Fibroblast of skin of right biceps (primary cell): Measurements from ENCODE around the gene FGD5.
A peak's percentile ranks its signal among the peaks of the same experiment; 100 is the strongest.

ENCODE experiments used
- DNase-seq: peaks from one replicate; pipeline ENCODE4 v3.0.0-alpha.2; 2013

The FGD5 gene

GRCh38 chr3:14858105-14858504, 39.3 kb downstream of the FGD5 start:
- DNase-seq, result no peak

GRCh38 chr3:14859880-14860279, 41.1 kb downstream of the FGD5 start:
- DNase-seq, result no peak

- no peak for DNase-seq
Measured at GRCh38 chr3:14861031-14861430, 42.3 kb downstream of the FGD5 start.

GRCh38 chr3:14861446-14862302, 42.9 kb downstream of the FGD5 start:
- no peak for DNase-seq

DNA sequence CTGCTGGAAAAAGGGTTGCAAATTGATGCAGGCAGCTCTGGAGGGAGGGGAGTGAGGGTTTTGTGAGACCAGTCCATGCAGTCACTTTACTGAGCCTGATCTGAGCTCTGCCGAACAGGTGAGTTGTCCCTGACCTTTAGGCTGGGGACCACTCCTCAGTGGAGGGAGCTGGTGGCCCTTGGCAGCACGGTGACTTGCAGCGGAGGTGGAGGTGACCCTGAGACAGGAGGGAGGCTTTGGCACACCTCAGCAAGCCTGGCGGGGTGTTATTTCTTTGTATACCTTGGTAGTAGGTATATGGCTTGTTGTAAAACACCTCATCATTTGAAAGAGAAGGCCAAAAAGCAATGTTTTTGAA, 43.5 kb downstream of the FGD5 start:
- DNase-seq, result no peak

DNA sequence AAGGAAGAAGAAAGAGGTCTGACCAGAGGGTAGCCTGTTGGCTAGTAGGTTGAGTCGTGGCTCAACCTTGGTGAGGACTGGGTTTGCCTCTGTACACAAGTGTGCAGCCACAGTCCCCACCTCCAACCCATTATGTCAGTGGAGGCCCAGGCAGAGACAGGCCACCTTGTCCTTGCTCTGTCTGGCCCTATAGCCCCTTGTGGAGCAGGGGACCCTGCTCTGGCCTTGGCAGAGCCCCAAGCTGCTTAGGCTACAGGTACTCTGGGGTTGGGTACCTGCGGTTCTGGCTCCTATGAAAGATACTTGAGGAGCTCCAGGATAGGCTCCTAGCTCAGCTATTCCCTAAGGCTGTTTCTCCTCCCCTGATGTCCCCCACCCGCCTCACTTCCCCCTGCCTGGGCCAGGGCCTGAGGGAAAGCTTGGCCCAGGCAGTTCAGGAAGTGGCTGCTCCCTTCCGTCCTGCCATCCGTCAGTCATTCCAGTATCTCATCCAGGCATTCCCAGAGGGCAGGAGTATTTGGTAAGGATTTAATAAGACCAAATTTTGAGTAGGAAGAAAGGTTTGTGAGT, 44.0 kb downstream of the FGD5 start:
- DNase-seq, result no peak

DNA sequence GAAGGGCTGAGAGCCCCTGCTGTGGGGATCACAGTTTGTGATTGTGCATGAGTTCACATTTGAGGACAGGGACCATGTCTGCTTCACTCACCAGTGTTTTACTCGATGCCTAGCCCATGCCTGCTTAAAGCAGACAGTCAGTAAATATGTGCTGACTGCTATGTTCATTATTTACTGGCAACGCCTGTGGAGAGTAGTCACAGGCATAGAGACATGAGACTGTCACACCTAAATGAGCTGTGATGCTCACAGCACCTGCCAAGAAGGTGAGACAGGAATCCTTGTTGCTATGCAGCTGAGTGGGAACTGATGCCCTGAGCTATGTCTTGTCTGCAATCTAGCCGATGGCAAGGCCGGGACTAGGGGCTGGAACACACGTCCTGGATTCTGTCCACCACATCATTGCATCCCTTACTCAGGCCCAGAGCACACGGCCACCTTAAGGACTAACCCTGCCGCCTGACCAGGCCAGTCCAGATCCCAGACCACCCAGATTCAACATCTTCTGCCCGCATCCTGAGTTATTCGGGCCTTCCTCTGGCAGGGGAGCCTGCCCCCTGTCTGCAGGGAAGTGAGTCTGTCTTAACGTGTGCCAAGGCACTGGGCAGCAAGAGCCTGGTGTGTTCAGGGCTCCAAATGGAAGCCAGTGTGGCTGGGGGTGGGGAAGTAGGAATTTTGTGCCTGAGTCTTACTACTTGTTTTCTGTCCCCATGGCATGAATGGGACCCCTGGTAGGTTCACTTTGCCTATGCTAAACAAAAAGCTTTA, 44.8 kb downstream of the FGD5 start:
- DNase-seq, result no peak

GRCh38 chr3:14864131-14864530, 45.4 kb downstream of the FGD5 start:
- no peak for DNase-seq

DNA sequence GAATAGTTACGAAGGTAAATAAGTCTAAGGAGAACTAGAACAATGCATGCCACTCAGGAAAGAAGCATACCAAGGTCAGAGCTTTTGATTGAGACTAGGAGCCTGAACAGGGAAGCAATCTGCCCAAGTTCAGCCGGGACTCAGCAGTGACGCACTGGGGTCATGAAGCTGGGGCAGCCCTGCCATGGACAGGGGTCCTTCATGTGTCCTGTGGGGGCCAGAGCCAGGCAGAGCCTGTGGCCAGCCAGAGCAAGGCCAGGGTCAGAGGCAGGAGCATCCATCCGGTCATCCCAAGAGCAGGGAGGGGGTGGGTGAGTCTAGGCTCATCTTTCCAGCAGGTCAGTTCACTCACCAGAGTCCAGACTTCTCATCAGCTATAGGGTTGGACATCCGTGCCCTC, 47.9 kb downstream of the FGD5 start:
- DNase-seq, result no peak

- DNase-seq, result no peak
Measured at GRCh38 chr3:14867936-14868570, 49.3 kb downstream of the FGD5 start.

DNA sequence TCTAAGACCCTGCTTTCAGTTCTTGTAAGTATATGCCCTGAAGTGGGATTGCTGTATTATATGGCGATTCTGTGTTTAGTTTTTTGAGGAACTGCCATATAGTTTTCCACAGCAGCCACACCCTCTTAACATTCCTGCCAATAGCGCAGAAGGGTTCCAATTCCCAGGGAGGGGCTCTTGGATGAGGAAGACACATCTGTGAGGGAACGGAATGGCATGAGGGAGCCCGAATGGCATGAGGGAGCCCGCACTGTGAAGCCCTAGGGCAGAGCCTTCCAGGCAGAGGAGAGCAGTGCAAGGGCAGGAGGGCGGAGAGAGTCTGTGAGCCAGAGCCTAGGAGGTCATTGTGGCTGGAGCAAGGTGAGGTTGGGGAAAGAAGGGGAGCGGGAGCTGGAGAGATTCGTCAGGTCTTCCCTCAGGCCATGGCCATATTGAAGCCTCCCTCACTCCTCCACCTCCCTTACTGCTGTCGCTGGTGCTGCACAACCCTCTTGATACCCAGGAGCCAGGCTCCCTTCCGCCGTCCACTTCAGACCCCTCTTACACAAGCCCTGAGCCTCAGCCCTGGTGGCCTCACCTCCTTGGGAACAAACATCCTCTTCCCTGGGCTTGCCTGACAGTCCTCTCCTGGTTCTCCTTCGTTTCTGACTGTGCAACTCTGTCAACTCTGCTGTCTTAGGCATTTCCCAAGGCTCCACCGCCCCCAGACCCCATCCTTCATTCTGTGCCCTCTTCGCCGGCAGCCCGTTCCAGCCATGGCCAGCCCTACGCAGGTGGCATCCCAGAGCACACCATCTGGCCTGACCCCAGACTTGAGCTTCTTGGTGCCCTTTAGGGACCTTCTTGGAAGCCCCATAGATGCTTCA, 51.4 kb downstream of the FGD5 start:
- no peak for DNase-seq

- no peak for DNase-seq
Measured at GRCh38 chr3:14870783-14871060, 52.0 kb downstream of the FGD5 start.

GRCh38 chr3:14871456-14872200, 52.9 kb downstream of the FGD5 start:
- no peak for DNase-seq

GRCh38 chr3:14872706-14873105, 53.9 kb downstream of the FGD5 start:
- DNase-seq, result no peak

GRCh38 chr3:14874784-14875183, 56.0 kb downstream of the FGD5 start:
- DNase-seq, result no peak

DNA sequence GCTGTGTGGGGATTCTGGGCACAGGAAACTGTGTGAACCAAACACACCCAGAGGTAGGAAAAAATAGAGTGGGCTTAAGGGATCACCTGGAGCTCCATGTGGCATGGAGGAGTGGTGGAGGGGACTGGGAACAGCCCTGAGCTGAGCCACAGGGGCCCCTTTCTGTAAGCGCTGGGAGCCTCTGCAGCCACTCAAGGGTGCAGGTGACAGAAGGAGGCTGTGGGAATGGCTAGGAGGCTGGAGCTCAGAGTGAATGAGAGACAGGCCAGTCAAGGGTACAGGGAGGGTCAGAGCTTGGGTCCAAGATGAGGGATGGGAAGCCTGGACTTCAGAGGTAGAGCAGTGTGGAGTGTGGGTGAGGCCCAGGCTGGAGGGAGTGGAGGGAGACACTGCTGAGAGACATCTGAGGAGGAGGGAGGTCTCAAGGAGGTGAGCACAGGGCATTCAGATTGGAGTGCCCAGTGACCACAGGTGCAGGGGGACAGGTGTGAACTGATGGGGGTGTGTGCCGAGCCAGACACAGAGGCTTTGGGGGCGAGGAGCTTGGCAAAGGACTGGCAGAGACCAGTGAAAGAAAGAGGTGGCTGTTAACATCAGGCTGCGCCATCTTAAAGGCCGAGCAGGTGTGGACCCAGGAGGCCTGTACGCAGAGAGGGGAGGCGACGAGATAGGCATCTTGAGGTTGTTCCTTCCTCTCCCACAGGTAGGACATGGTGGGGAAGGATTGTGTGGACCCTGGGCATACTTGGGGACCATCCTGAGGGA, 56.8 kb downstream of the FGD5 start:
- no peak for DNase-seq

DNA sequence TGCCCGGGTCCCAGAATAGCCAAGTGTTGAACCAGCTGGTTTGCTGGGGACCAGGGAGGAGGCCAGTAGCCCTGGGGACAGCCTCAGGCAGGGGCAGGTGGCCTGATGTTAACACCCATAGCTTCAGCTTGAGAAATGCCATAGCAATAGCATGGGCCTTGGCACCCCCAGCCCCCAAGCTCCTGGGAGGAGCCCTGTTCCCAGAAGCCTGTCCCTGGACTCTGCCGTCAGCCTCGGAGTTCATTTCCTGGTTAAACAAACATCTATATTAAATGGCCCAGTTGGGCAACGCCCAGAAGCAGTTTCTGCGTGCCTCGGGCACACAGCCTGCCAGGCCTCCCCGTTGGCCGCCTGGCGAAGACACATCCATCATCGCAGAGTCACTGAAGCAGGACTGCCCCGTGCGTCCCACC, 58.2 kb downstream of the FGD5 start:
- DNase-seq, result peak; percentile 5

DNA sequence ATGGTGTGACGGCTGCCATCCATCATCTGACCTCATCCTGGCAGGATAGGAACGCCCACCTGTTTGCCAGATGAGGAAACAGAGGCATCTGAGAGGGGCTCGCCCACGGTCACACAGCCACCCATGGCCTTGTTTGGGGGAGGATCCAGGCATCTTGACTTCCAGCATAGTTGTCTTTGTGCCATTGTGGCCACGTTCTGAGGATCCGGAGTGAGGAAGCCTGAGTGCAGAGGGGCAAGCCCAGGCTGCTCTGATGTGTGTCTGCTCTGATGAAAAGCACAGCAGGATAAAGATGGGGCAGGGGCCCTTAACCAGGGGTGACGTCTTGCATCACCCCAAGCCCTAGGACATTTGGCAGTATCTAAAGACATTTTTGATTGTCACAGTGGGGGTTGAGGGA, 58.7 kb downstream of the FGD5 start:
- no peak for DNase-seq

GRCh38 chr3:14879211-14879874, 60.6 kb downstream of the FGD5 start:
- DNase-seq, result peak; percentile 17

- DNase-seq, result no peak
Measured at GRCh38 chr3:14880447-14881106, 61.8 kb downstream of the FGD5 start.
